HepG2 (cell line): ENCODE measurements around the gene RBFOX1. TPM values are rescaled to one million over a fixed set of nuclear protein-coding genes. Genes with fewer than 3 reads are reported as not detected.

Experiments
- ATAC-seq: fragments of 200-7000 bp; cut with Tn5 transposase; 3 replicates; pipeline ENCODE4 v1.9.1; 2020; ENCODE audit warnings: mild to moderate bottlenecking, moderate library complexity
- BruUV-seq: library from RNA; stranded (reverse); fragments of 400-500 nt; replicated peaks from 2 replicates; lab custom pipeline; 2021; lab: Mats Ljungman, UMichigan
- CTCF ChIA-PET: fragments of 300-600 bp; formaldehyde crosslinking; extraction: SDS; loops from one replicate; lab custom pipeline; 2021; ENCODE audit warnings: low total read pairs, inconsistent platforms, low intra/inter-chr PET ratio; lab: Yijun Ruan, JAX
- POLR2A ChIA-PET: fragments of 350-600 bp; sonication (Branson Sonifier 250); formaldehyde crosslinking; loops from one replicate; lab custom pipeline; 2020; ENCODE audit warnings: antibody characterized with exemption, inconsistent platforms; lab: Yijun Ruan, JAX
- DNase-seq: peaks from one replicate; pipeline ENCODE4 v3.0.0-alpha.2; 2015; ENCODE audit warnings: low spot score
- FAIRE-seq: peaks from 3 replicates; lab custom pipeline; 2011; peaks lifted over from hg19 to GRCh38; lab: Jason Lieb, UNC
- H2AFZ ChIP-seq: one replicate; pipeline ENCODE4 v1.6.1; 2011; ENCODE audit warnings: low read length, inconsistent platforms
- H3K27ac ChIP-seq: fragments of 300-600 bp; 3 replicates; pipeline ENCODE4 v1.8.0; 2011; ENCODE audit warnings: mixed run types, mild to moderate bottlenecking, mixed read lengths, low read length, inconsistent platforms; ENCODE audit not compliant: insufficient read depth; ENCODE audit errors: extremely low read length
- H3K27me3 ChIP-seq, 2 experiments: fragments of 200-600 bp in 1 of 2; 2 replicates in 1 of 2; 3 replicates in 1 of 2; pipeline versions ENCODE4 v1.6.0 to v1.8.0; 2011; ENCODE audit warnings: low read length in 2 of 2, mild to moderate bottlenecking in 2 of 2, moderate library complexity in 2 of 2, inconsistent platforms in 1 of 2; ENCODE audit not compliant: insufficient read depth in 2 of 2, control insufficient read depth in 1 of 2
- H3K36me3 ChIP-seq, 2 experiments: fragments of 200-600 bp in 1 of 2; replicated peaks in 1 of 2; 2 replicates in 1 of 2; 3 replicates in 1 of 2; pipeline versions ENCODE4 v1.5.1 to v1.8.0; 2011; ENCODE audit warnings: low read length in 2 of 2, inconsistent platforms in 1 of 2; ENCODE audit not compliant: insufficient read depth in 2 of 2, control insufficient read depth in 1 of 2
- H3K4me1 ChIP-seq: 2 replicates; pipeline ENCODE4 v1.5.1; 2012; ENCODE audit warnings: low read length, inconsistent platforms; ENCODE audit not compliant: insufficient read depth
- H3K4me2 ChIP-seq: 2 replicates; pipeline ENCODE4 v1.6.0; 2011; ENCODE audit warnings: low read depth, low read length, inconsistent platforms
- H3K4me3 ChIP-seq, 3 experiments: fragments of 200-600 bp in 1 of 3; sonication (generic), shearing (Covaris generic) in 1 of 3; replicated peaks in 1 of 3; 2 replicates each; pipeline ENCODE4 v1.5.1; 2011 to 2016; ENCODE audit warnings: low read length in 3 of 3, inconsistent platforms in 2 of 3, low read depth in 2 of 3, mild to moderate bottlenecking in 2 of 3, control low read depth in 1 of 3, mixed read lengths in 1 of 3; ENCODE audit not compliant: insufficient read depth in 1 of 3
- H3K79me2 ChIP-seq: one replicate; pipeline ENCODE4 v1.6.1; 2011; ENCODE audit warnings: low read length, inconsistent platforms; ENCODE audit not compliant: insufficient read depth
- H3K9ac ChIP-seq: 2 replicates; pipeline ENCODE4 v1.6.0; 2011; ENCODE audit warnings: mild to moderate bottlenecking, low read depth, low read length, inconsistent platforms; ENCODE audit not compliant: insufficient read depth
- H3K9me3 ChIP-seq: 2 replicates; pipeline ENCODE4 v1.5.1; 2012; ENCODE audit warnings: mild to moderate bottlenecking, low read length
- H4K20me1 ChIP-seq: 2 replicates; pipeline ENCODE4 v1.6.0; 2011; ENCODE audit warnings: inconsistent platforms, mild to moderate bottlenecking, low read length, moderate library complexity; ENCODE audit not compliant: insufficient read depth
- DNMT1 ChIP-seq: sonication (generic); formaldehyde crosslinking; IDR thresholded peaks from 2 replicates; pipeline ENCODE4 v1.5.1; 2020; ENCODE audit warnings: mild to moderate bottlenecking, missing genetic modification reagents
- FOXO1 ChIP-seq: sonication (generic); formaldehyde crosslinking; IDR thresholded peaks from 2 replicates; pipeline ENCODE4 v1.4.0; 2020; ENCODE audit warnings: missing genetic modification reagents
- HHEX ChIP-seq: IDR thresholded peaks from 2 replicates; pipeline ENCODE4 v1.6.1; 2016; ENCODE audit warnings: control low read depth
- SCMH1 ChIP-seq: sonication (generic); formaldehyde crosslinking; IDR thresholded peaks from 2 replicates; pipeline ENCODE4 v1.9.0; 2021; ENCODE audit warnings: missing genetic modification reagents, mild to moderate bottlenecking, borderline replicate concordance
- ZNF672 ChIP-seq: sonication (generic); formaldehyde crosslinking; IDR thresholded peaks from 2 replicates; pipeline ENCODE4 v1.8.1; 2022; ENCODE audit warnings: missing genetic modification reagents
- WGBS: methylation state at CpG from one replicate; pipeline ENCODE4 v1.1.6; 2017; ENCODE audit warnings: low lambda C conversion rate; 5-methylcytosine and 5-hydroxymethylcytosine counted together
- in situ Hi-C: cut with HindIII; loops from 2 replicates; pipeline ENCODE4 v1.10.0; 2017; ENCODE audit warnings: low pct_unique_long_range_greater_than_20kb; ENCODE audit not compliant: extremely low pct_ligation_motif_present
- intact Hi-C: fragments of 100-400 bp; cut with micrococcal nuclease; formaldehyde crosslinking; loops from one replicate; pipeline ENCODE4 v1.10.0; 2022; ENCODE audit not compliant: unreplicated experiment
- polyA plus RNA-seq, 8 experiments: library from polyadenylated mRNA; depleted of rRNA in 3 of 8; stranded (reverse) in 7 of 8; unstranded in 1 of 8; fragments of >200 nt; fragmentation: Illumina TruSeq in 4 of 8; extraction: Trizol in 4 of 8; gene quantifications; 2 replicates each; pipeline versions ENCODE4 v1.2.1 to v1.2.3, GENCODE V29; 2011 to 2016; ENCODE audit warnings: low read depth in 4 of 8, missing spikeins in 1 of 8, mixed read lengths in 1 of 8; ENCODE audit not compliant: insufficient read depth in 1 of 8
- total RNA-seq, 5 experiments: library from RNA; depleted of rRNA; stranded (reverse); fragments of >200 nt; fragmentation: Illumina TruSeq; extraction: Trizol; gene quantifications; 2 replicates each; pipeline ENCODE4 v1.2.3, GENCODE V29; 2016; ENCODE audit warnings: low read depth in 1 of 5

The RBFOX1 gene
- total and polyA plus RNA-seq, 2 of the 13 experiments (the other 11 are each of a cell fraction or from before 2014, with no cell fraction given) = not detected

- no peak overlapping the region for H3K4me3 ChIP-seq
- H2AFZ ChIP-seq = no peak overlapping the region
- ChIA-PET POLR2A (no interaction called here), CTCF (no interaction called here)
- DNase-seq = no peak
- BruUV-seq = no TSS peak
- H3K27ac ChIP-seq = no peak overlapping the region
- no peaks in the 10 kb centered on the region for H3K36me3 ChIP-seq
- H3K27me3 ChIP-seq = no peaks in the 10 kb centered on the region
- no peak overlapping the region for H3K9ac ChIP-seq
- WGBS = 3% methylated on average over 4 of the region's 4 CpGs
- in situ Hi-C loops (no loop called here), intact Hi-C loops (no loop called here)
- H3K79me2 ChIP-seq = no peaks in the 10 kb centered on the region
- peaks cover 17% of the 10 kb centered on the region for H3K9me3 ChIP-seq
- no peak for TF ChIP-seq ZNF672 (CRISPR knock-in tag)
- TF ChIP-seq HHEX = no peak
- no peak for TF ChIP-seq SCMH1 (CRISPR knock-in tag)
- no peak for FAIRE-seq
- no peaks in the 10 kb centered on the region for H3K4me1 ChIP-seq
- H3K4me2 ChIP-seq = no peak overlapping the region
- no peak for ATAC-seq
- H4K20me1 ChIP-seq = no peaks in the 10 kb centered on the region
Measured at GRCh38 chr16:7680296-7680695, 347.7 kb downstream of the RBFOX1 start.

DNA sequence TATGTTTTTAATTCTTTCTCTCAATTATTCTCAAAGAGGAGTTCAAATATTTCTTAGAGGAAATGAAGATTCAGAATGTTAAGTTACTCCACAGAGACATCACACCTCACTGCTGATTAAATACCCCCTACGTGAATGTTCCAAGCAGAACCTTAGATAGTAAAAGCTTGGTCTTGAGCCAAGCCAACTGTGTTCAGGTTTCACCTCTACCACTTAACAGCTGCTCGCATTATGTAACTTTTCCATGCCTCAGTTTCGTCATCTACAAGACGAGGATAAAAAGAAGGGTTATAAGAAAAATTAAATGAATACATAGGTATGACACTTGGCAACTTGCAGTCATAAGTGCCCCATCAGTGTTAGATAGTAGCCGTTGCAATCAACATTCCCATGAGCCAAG lies 356.2 kb downstream of the RBFOX1 start:
- peaks cover 20% of the 10 kb centered on the region for H3K9me3 ChIP-seq
- H4K20me1 ChIP-seq = no peaks in the 10 kb centered on the region
- 2% methylated on average over 5 of the region's 5 CpGs for WGBS
- in situ Hi-C loops = no loop called here
- no peak for TF ChIP-seq DNMT1 (CRISPR knock-in tag)
- TF ChIP-seq FOXO1 = no peak
- TF ChIP-seq, all 625 proteins: peak for 0
- FAIRE-seq = no peak
- Histone ChIP-seq H3K4me2 (no peak overlapping the region), H2AFZ (no peak overlapping the region), H3K27me3 (no peaks in the 10 kb centered on the region), H3K4me1 (no peaks in the 10 kb centered on the region), H3K4me3 (no peak overlapping the region), H3K9ac (no peak overlapping the region), H3K79me2 (no peaks in the 10 kb centered on the region), H3K27ac (no peak overlapping the region), H3K36me3 (no peaks in the 10 kb centered on the region)
- no TSS peak for BruUV-seq
- no peak for DNase-seq
- ChIA-PET CTCF (no interaction called here), POLR2A (no interaction called here)
- intact Hi-C loops = no loop called here
- no peak for ATAC-seq
